NCI-H1092 (cell line): Measurements from ENCODE around the gene RUVBL2.

Experiments
- DNase-seq: peaks from one replicate; lab custom pipeline; 2025; lab: John Stamatoyannopoulos, UW

The RUVBL2 gene

DNA sequence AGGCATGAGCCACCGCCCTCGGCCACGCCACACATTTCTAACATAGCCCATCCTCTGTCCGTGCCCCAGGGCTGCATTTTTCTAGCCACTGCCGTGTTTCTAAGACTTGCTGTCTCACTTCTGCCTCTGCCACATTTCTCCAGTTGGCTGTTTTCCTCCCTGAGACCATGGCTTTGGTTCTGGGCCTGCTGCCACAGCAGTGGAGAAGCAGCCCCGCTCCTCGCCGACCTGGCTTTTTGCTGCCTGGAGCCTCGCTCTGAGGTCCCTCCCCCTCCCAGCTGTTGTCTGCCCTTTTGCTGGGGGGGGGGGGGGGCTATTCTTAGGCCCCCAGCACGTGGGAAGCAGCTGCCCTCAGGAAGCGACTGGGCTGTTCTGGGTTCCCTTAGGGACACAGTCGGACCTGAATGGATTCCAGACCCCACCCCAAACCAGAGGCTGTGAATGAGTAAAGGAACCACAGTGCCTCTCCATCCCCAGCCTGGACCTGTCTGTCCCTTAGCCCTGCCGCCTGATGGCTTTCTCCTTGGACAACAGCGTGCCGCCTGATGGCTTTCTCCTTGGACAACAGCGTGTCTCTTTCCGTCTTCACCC lies 3.9 kb upstream of the RUVBL2 start:
- DNase-seq = no peak

DNA sequence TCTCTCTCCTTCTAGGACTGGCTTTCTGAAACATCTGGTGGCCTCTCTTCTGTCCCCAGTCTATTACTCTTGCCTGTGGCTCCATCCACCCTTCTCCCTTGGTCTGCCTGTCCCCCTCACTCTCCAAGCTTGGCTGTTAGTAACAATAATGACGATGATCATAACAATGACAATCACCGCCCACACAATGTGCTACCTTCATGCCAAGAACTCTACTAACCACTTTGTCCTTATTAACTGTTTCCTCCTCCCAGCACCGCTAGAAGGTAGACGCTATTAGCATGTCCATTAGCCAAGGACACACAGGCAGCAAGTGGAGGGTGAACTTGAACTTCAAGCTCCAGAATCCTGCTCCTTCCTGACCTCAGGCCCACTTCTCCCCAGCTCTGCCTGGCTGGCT lies 3.3 kb upstream of the RUVBL2 start:
- DNase-seq = no peak

DNA sequence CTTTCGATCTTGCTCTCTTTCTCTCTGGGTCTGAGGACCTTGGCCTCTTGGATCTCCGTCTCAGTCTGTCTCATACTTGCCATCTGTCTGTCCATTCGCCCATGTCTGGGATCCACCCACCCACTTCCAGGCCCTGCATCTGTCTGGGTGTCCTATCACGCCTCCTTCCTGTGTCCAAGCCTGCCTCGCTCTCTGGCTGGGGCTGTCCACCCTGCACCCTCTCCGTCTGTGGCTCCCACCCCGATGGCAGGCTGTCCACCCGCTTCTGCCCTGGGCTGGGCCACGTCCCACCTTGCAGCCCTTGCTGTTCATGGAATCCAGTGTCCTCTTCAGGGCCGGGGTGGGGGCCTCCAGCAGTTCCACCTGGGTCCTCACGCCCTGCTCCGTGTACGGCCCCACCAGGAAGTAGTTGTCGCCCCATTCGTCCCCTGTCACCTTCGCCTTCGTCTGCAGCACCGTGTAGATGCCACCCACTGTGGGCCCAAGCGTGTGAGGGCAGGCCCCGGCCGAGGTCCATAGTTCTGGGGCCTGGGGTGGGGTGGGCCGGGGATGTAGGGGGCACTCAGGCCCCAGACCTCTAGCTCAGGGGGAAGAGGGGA lies 2.6 kb upstream of the RUVBL2 start:
- no peak for DNase-seq

GRCh38 chr19:48991873-48992580 lies 1.7 kb upstream of the RUVBL2 start:
- DNase-seq = no peak

GRCh38 chr19:48992581-48993174 lies 1.0 kb upstream of the RUVBL2 start:
- no peak for DNase-seq

DNA sequence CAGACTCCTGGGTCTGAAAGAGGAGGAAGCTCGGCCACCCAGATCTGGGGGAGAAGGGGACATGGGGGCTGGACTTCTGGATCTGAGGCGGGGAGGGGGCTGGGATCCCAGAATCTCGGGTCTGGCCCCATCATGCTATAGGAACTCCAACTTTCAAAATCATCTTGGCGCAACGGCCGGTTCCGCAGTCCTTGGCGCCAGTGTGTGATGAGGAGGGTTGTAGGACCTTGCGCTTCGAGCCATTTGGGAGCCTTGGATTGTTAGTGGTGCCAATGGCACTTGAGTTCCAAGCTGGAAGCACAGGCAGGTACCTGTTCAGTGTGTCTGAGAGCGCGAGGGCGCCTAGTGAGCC lies 324 bp downstream of the RUVBL2 start:
- no peak for DNase-seq

DNA sequence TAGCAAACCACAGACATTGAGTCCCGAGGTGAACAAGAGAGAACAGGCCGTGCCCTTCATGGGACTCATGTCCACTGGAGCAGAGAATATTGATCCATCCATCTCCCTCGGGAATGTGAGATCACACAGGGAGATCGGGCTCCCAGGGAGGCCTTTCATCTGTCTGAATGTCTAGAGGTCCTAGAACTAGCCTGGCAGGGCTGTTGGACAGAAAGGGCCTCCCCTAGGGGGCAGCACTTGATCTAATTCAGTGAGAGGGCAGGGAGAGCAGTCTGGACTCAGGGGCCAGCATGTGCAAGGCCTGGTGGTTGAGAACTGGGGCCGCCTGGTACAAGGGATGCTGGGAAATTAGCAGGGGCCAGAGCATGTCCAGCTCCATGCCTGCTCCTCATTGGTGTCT lies 4.3 kb downstream of the RUVBL2 start:
- DNase-seq = peak; percentile 9

DNA sequence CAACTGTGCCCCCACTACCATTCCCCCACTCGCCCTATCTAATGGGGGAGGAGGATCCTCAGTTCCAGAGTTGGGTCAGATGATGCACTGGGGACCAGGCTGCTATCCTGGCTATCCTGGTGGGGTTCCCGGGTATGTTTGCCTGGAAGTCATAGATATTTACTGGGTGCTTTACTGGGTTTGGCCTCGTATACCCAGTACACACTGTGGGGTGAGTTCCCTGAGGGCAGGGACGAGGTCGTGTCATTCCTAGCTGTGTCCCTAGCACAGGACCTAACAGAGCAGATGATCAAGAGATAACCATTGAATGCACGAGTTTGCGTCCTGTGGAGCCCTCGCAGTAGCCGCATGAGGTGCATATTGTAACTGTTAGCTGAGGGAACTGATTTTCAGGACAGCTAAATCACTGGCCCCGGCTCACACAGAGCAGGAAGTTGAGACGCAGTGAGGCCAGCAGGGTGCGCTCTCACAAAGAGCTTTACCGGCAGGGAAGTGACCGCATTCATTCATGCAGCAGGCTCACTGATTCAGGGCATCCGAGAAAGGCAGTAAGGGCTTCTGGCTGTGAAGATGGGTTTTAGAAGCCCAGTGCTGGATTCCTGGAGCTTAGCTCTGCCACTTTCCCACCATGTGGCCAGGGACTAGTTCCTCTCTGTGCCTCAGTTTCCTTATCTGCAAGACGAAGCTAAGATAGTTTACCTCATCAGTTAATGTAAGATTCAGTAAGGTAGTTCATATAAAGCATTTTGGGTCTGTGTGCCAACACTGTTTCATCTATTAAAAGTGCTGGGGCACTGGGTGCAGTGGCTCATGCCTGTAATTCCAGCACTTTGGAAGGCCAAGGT lies 6.0 kb downstream of the RUVBL2 start:
- no peak for DNase-seq

DNA sequence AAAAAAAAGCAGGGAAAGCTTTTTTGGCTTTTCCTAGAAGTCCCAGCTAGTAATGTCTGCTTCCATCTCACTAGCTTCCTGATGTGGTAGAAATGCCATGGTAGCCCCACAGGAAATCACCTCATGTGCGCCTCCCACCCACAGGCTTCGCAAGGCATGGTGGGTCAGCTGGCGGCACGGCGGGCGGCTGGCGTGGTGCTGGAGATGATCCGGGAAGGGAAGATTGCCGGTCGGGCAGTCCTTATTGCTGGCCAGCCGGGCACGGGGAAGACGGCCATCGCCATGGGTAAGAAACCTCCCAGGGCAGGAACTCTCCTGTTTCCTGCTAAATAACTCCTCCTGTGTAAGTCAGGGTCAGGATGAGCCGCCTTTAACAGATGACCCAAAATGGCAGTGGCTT lies 10.4 kb downstream of the RUVBL2 start:
- no peak for DNase-seq

DNA sequence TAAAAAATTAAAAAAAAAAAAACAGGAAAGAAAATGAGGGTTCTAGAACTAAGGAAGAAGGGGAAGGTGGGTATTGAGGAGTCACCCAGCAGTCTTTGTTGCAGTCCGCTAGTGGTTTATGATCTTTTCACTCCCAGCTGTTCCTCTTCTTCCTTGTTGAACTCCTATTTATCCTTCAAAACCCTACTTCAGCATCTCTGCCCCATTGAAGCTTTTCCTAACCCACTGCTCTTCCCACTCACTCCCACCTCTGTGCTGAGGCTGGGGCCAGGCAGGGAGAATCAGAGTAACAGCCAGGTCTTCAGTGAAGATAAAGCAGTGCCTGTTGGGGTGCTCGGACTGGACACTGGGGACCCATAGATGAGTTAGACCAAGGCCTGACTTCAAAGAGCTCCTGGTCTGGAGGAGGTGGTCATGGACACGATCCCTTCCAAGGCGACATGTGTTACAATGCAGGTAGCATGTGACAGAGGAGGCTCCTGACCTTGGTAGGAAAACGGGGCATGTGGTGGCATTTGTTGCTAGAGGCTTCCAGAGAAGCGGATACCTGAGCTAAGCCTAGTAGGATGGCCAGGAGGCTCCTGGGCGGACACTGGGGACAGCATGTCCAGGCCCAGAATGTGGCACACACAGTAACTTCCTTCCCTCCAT lies 11.4 kb downstream of the RUVBL2 start:
- DNase-seq = no peak

- no peak for DNase-seq
Observed at GRCh38 chr19:49006905-49007304, 13.2 kb downstream of the RUVBL2 start.

DNA sequence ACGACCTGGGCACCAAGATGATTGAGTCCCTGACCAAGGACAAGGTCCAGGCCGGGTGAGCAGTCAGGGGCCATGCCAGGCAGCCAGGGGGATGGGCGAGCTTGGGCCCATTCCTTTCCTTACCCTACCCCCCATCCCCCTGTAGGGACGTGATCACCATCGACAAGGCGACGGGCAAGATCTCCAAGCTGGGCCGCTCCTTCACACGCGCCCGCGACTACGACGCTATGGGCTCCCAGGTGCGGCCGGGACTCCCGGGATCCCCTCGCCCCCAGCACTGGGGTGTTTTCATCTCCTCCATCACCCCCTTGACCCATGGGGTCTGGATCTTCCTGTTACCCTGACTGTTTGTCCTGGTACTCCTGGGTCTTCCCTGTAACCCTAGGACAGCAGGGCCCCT lies 16.1 kb downstream of the RUVBL2 start:
- no peak for DNase-seq

GRCh38 chr19:49010453-49010852 lies 16.8 kb downstream of the RUVBL2 start:
- no peak for DNase-seq

- no peak for DNase-seq
Observed at GRCh38 chr19:49011194-49011593, 17.5 kb downstream of the RUVBL2 start.

- no peak for DNase-seq
Observed at GRCh38 chr19:49014123-49014869, 20.6 kb downstream of the RUVBL2 start.

DNA sequence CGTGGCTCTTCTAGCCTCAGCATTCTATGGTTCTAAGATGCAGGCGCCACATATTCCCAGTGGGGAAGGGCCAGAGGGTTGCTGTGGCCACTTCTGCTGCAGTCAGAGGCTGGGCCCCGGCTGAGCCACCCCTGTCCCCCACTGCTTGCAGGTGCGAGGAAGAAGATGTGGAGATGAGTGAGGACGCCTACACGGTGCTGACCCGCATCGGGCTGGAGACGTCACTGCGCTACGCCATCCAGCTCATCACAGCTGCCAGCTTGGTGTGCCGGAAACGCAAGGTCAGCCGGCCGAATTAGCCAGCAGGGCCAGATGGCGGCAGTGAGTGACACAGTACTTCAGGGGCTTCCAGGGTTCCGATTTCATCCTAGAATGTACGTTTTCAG lies 21.2 kb downstream of the RUVBL2 start:
- DNase-seq = no peak

GRCh38 chr19:49016067-49016839 lies 22.6 kb downstream of the RUVBL2 start:
- no peak for DNase-seq

GRCh38 chr19:49017041-49017665 lies 23.5 kb downstream of the RUVBL2 start, which contains the start of gene LHB:
Gene LHB, minus strand, starts transcription at chr19:49017091. Its CDS starts 10 bp downstream, at chr19:49017081.
- no peak for DNase-seq

DNA sequence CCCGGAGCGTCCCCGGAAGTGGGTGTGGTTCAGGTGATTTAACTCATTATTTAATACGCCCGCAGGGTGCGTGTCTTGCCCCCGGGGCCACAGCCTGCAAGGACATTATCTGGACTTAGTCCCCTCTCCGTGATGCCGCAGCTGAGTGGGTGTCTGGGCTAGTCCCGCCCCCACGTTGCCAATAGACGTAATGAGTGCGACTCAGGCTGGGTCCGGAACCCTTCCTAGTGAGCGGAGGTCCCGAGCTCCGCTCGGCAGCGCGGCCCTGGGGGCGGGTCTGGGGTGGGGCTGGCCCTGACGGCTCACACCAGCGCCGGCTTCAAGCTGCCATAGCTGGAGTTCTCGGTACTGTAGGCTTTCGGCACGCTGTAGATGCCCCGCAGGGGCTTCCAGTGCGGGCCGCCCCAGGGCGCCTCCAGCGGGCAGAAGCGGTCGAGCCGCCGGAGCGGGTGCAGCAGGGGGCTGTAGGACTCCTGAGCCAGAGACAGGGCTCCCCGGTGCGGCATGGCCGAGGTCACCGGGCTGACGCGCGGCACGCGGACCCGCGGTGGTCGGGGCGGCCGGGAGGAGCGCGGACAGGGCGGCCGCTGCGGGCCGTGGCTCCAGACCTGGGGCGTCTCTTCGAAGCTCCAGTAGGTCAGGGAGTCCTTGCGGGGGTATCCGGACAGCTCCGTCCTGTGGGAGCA lies 24.1 kb downstream of the RUVBL2 start:
- DNase-seq = no peak
